ENCODE measurements around the gene BOK.
A peak's percentile ranks its signal among the peaks of the same experiment; 100 is the strongest.
"Not testable (repeated sequence)": the region's sequence is repeated elsewhere in the genome, so short reads cannot be mapped to it uniquely, and the experiment has no call there.

Gene BOK

DNA sequence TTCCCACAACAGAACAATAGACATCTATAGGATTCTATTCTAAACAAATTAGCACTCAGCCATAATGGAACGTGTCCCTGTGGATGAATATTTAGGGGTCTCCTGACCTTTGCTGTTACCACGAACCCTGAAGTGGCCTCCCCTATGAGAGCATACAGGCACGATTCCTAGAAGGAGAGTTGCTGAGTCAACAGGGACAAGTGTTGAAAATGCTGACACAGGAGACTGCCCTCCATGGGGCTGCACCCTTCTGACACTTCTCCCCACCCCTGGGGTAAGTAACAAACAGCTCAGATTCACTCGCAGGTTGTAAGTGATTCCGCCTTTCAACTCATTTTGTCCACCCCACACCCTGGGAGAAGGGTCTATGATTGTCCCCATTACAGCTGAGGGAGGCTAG lies 36.1 kb upstream of the BOK start:
- no peak for TF ChIP-seq Cebpa-rat (IDR thresholded peaks at IDR 0.05)
- H4K20me1 ChIP-seq, result no peaks in the 10 kb centered on the region
- no peak overlapping the region for H3K9ac ChIP-seq
- peak overlapping the region in 2 of 11 experiments; percentile 23 to 52; a peak in 3 of 22 replicates for H3K4me2 ChIP-seq
- peaks cover 31 to 50% (median 40%) of the 10 kb centered on the region in 11 experiments for H3K9me3 ChIP-seq (replicated peaks in 1 of 11)
- H3K27me3 ChIP-seq, result no peaks in the 10 kb centered on the region
- H3K27ac ChIP-seq, result no peak overlapping the region
- no peaks in the 10 kb centered on the region for H3K36me3 ChIP-seq
- peaks cover 6 to 18% (median 16%) of the 10 kb centered on the region in 10 experiments; a peak in 18 of 20 replicates for H3K4me1 ChIP-seq
- H3K4me3 ChIP-seq, result no peak overlapping the region

DNA sequence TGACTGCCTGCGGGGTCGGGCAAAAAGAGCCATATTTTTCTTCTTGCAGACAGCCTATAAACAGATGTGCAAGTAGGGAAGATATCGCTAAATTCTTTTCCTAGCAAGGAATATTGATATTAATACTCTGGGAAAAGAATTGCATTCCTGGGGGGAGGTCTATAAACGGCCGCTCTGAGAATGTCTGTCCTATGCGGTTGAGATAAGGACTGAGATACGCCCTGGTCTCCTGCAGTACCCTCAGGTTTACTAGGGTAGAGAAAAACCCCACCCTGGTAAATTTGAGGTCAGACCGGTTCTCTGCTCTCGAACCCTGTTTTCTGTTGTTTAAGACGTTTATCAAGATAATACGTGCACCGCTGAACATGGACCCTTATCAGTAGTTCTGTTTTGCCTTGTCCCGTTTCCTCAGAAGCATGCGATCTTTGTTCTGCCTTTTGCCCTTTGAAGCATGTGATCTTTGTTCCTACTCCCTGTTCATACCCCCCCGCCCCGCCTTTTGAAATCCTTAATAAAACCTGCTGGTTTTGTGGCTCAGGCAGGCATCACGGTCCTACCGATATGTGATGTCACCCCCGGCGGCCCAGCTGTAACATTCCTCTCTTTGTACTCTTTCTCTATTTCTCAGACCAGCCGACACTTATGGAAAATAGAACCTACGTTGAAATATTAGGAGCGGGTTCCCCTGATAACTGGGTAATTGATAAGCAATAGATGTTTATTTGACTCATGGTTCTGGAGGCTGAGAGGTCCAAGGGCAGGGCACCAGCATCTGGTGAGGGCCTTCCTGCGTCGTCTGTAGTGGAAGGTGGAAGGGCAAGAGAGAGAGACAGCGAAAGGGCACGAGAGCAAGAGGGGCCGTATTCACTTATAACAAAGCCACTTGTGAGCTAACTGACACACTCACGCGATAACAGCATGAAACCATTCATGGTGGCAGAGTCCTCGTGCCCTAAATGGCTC lies 32.4 kb upstream of the BOK start:
- not testable (repeated sequence) for H3K4me1 ChIP-seq, H3K4me3 ChIP-seq, H3K9ac ChIP-seq, H3K27ac ChIP-seq, H4K20me1 ChIP-seq, H3K36me3 ChIP-seq, H3K27me3 ChIP-seq, H3K4me2 ChIP-seq
- H3K9me3 ChIP-seq (replicated peaks in 1 of 11), result peaks cover 30 to 52% (median 40%) of the 10 kb centered on the region in 11 experiments

DNA sequence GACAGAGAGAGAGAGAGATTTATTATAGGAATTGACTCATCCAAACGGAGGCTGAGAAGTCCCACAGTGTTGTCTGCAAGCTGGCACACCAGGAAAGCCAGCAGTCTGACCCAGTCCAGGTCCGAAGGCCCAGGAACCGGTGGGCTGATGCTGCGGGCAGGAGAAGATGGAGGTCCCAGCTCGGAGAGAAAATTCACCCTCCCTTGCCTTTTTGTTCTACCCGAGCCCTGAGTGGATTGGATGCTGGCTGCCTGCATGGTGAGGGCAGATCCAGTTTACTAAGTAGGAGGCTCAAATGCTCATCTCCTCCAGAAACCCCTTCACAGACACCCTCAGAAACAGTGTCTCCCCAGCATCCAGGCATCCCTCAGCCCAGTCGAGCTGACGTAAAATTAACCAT lies 28.0 kb upstream of the BOK start:
- H3K36me3 ChIP-seq, result no peaks in the 10 kb centered on the region
- no peak overlapping the region for H3K4me3 ChIP-seq
- H3K9ac ChIP-seq, result no peak overlapping the region
- no peaks in the 10 kb centered on the region for H3K4me1 ChIP-seq
- H3K9me3 ChIP-seq (replicated peaks in 1 of 11), result peaks cover 13 to 22% (median 19%) of the 10 kb centered on the region in 11 experiments
- TF ChIP-seq Cebpa-rat (IDR thresholded peaks at IDR 0.05), result no peak
- H3K27me3 ChIP-seq, result no peaks in the 10 kb centered on the region
- no peak overlapping the region for H3K4me2 ChIP-seq
- H3K27ac ChIP-seq, result no peak overlapping the region
- no peaks in the 10 kb centered on the region for H4K20me1 ChIP-seq

DNA sequence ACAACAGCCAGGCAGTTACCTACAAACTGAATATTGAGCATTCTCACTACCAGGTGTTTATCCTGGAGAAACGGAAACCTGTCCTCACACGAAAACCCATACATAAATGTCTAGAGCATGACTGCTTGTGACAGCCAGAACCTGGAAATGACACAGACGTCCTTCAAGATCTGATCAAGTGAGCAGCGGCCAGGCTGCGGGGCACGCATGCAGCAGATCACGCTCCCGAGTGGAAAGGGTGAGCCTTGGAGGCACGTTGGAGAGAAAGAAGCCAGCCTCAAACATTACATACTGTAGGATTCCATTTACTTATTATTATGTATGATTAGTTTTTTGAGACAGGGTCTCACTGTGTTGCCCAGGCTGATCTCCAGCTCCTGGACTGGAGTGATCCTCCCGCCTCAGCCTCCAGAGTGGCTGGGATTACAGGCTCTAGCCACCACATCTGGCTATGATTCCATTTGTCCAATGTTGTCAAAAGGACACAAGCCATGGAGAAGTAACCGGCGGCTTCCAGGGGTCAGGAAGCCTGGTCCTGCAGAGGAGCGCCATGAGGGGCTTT lies 27.3 kb upstream of the BOK start:
- Histone ChIP-seq H3K36me3 (no peaks in the 10 kb centered on the region), H4K20me1 (no peaks in the 10 kb centered on the region), H3K27me3 (no peaks in the 10 kb centered on the region), H3K9me3 (replicated peaks in 1 of 11) (peaks cover 6 to 16% (median 12%) of the 10 kb centered on the region in 11 experiments), H3K27ac (no peak overlapping the region), H3K4me2 (no peak overlapping the region), H3K9ac (no peak overlapping the region), H3K4me1 (peaks cover 0 to 6% (median 4%) of the 10 kb centered on the region in 10 experiments; a peak in 12 of 20 replicates), H3K4me3 (no peak overlapping the region)
- TF ChIP-seq Cebpa-rat (IDR thresholded peaks at IDR 0.05), result no peak

DNA sequence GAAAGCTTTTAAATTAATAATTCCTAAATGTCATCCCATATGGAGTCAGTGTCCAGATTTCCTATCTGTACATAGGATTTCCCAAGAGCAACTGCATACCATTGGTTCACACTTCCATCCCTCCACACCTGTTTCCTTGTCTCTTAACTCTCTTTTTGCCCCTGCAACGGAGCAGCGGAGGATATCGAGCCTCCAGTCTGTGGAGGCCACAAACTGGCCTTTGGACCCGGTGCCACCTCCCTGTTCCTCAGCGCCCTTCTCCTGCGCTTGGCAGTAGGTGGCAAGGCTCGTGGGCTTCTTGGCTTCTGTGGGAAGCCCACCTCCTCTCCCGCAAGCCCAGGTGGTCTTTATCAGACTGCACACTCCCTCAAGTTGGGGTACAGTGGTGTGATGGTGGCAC lies 26.4 kb upstream of the BOK start:
- Histone ChIP-seq H3K27ac (no peak overlapping the region), H3K4me3 (no peak overlapping the region), H3K9ac (no peak overlapping the region), H3K27me3 (no peaks in the 10 kb centered on the region), H3K9me3 (replicated peaks in 1 of 11) (peaks cover 0 to 6% (median 3%) of the 10 kb centered on the region in 11 experiments; a peak in 10 of 22 replicates), H3K36me3 (no peaks in the 10 kb centered on the region), H3K4me2 (no peak overlapping the region), H4K20me1 (no peaks in the 10 kb centered on the region), H3K4me1 (peaks cover 0 to 12% (median 7%) of the 10 kb centered on the region in 10 experiments; a peak in 12 of 20 replicates)
- TF ChIP-seq Cebpa-rat (IDR thresholded peaks at IDR 0.05), result no peak

DNA sequence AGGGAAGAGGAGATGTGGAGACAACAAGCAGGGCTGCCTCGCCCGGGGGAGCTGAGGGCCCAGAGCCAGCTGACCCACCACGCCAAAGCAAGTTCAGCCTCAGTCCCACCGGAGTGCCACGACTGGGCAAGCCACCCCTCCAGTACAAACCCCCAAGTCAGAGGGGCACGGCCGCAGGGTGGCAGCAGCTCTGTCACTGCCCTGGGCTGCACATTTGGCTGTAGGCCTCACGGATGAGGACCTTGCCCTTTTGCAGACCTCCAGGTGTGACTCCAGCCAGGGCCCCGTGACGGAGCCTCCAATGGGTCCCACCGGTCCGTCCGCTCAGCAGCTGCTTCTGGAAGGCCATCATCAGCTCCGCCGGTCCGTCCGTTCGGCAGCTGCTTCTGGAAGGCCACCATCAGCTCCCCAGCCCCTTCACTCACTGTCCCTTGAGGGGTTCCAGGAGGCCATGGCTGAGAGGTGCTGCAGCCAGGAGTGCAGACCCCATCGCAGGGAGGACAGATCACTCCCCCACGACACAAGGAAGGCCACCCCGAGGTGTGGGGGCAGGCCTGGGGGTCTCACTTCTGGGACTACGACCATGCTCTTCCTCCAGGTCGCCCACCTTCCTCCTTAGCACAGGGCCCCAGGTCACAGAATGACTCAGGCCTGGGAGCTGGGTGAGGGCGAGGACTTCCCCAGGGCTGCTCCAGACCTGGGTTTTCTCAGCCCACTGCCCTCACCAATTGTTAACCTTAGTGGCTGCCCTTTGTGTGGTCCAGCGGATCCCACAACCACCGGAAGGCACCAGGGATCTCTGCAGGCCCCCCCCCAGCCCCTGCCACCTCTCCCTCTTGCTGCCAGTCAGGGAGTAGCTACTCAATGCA lies 25.6 kb upstream of the BOK start:
- Histone ChIP-seq H3K4me3 (no peak overlapping the region), H3K4me2 (no peak overlapping the region), H3K9me3 (replicated peaks in 1 of 11) (no peaks in the 10 kb centered on the region), H4K20me1 (no peaks in the 10 kb centered on the region), H3K4me1 (peaks cover 0 to 12% (median 7%) of the 10 kb centered on the region in 10 experiments; a peak in 12 of 20 replicates), H3K27ac (no peak overlapping the region), H3K9ac (no peak overlapping the region), H3K27me3 (no peaks in the 10 kb centered on the region), H3K36me3 (no peaks in the 10 kb centered on the region)
- TF ChIP-seq Cebpa-rat (IDR thresholded peaks at IDR 0.05), result no peak

DNA sequence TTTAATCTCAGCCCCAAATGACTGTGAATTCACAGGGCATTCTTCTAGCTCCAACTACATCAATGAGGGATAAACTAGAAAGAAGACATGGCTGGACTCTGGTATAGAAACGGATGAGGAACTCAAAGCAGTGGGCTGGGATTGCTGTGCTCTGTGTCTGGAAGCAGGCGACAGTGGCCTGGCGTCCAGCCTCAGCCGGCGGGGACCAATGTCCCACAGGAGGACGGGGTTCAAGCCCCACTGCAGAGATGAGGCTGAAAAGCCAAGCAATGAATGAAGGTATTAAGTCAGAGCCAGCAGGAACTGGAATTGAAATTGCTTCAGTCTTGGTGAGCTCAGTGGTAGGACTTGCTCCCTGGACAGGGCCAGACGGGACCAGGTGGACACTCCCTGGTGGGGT lies 24.3 kb upstream of the BOK start:
- H4K20me1 ChIP-seq, result 0 out of 22 replicates have a peak, but pooled peaks cover 0 to 3% (median 0%) of the 10 kb centered on the region in 11 experiments
- H3K9me3 ChIP-seq (replicated peaks in 1 of 11), result no peaks in the 10 kb centered on the region
- TF ChIP-seq Cebpa-rat (IDR thresholded peaks at IDR 0.05), result no peak
- no peak overlapping the region for H3K4me2 ChIP-seq
- peaks cover 0 to 12% (median 7%) of the 10 kb centered on the region in 10 experiments; a peak in 12 of 20 replicates for H3K4me1 ChIP-seq
- no peak overlapping the region for H3K9ac ChIP-seq
- H3K27ac ChIP-seq, result no peak overlapping the region
- no peaks in the 10 kb centered on the region for H3K27me3 ChIP-seq
- no peak overlapping the region for H3K4me3 ChIP-seq
- H3K36me3 ChIP-seq, result no peaks in the 10 kb centered on the region

DNA sequence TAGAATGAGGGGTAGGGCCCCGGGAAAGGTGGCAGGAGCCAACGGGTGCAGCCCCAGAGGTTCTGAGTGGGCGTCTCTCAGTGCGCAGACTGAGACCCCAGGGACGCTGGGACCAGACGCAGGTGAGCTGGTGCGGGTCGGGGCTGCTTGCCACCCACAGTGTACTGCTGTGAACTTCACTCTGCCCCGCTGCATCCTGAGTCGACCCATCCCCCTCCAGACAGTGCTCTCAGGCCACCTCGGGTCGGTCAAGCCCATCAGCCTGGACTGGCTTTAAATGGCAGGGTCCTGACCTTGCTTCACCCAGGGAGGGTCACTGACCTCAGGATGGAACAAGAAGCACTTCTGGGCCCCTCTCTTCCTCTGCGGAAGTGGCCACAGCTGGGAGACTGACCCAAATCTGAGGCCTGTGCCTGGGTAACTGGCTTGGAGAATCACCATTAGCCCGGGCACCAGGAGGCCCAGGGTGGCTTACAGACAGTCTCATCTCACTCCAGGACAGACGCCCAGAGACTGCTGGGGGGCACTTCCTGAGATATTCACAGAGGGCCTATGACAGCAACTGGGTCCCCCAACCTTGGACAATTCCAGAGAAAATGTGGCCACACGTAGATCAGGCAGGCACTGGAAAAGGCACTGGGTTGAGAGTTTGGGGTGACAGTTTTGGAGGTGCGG lies 23.7 kb upstream of the BOK start:
- H3K9me3 ChIP-seq (replicated peaks in 1 of 11), result no peaks in the 10 kb centered on the region

More for the DNA sequence above, 23.7 kb upstream of the BOK start:
- Histone ChIP-seq H3K36me3 (no peaks in the 10 kb centered on the region), H3K4me3 (no peak overlapping the region), H3K27me3 (peaks cover 0 to 3% (median 0%) of the 10 kb centered on the region in 11 experiments; a peak in 1 of 22 replicates), H3K4me2 (no peak overlapping the region), H3K9ac (no peak overlapping the region), H4K20me1 (0 out of 22 replicates have a peak, but pooled peaks cover 0 to 3% (median 0%) of the 10 kb centered on the region in 11 experiments), H3K27ac (no peak overlapping the region), H3K4me1 (peaks cover 0 to 17% (median 9%) of the 10 kb centered on the region in 10 experiments; a peak in 12 of 20 replicates)
- TF ChIP-seq Cebpa-rat (IDR thresholded peaks at IDR 0.05), result no peak

Data from BLaER1 treated with 17β-estradiol and CSF1 and Interleukin-3, amounts not matched to agents 10 nM and 100 nM (cell line).